SU-DHL-6 (cell line): ENCODE measurements around the gene ZNF568.

Source experiments
- H2AFZ ChIP-seq: fragments of 200-600 bp; sonication (generic); 2 replicates; pipeline ENCODE4 v1.6.1; 2014; ENCODE audit warnings: low read depth, mild to moderate bottlenecking, moderate library complexity, mixed read lengths, antibody characterized with exemption, low read length; ENCODE audit not compliant: severe bottlenecking
- H3F3A ChIP-seq: fragments of 200-600 bp; shearing (Covaris generic); 2 replicates; pipeline ENCODE4 v1.6.0; 2016; ENCODE audit warnings: antibody characterized with exemption, mild to moderate bottlenecking; ENCODE audit not compliant: insufficient read depth
- H3K27ac ChIP-seq: fragments of 200-600 bp; sonication (generic); 2 replicates; pipeline ENCODE4 v1.5.1; 2016; ENCODE audit warnings: low read depth, mild to moderate bottlenecking, low read length, moderate library complexity, mixed read lengths
- H3K27me3 ChIP-seq: fragments of 200-600 bp; sonication (generic), shearing (Covaris generic); 2 replicates; pipeline ENCODE4 v1.6.0; 2014; ENCODE audit warnings: mild to moderate bottlenecking, low read length
- H3K36me3 ChIP-seq: fragments of 200-600 bp; sonication (generic); 2 replicates; pipeline ENCODE4 v1.6.1; 2014; ENCODE audit warnings: mild to moderate bottlenecking, low read length, mixed read lengths
- H3K4me2 ChIP-seq: fragments of 300-600, 200-600 bp; shearing (Covaris generic), sonication (generic); 2 replicates; pipeline ENCODE4 v1.6.0; 2014; ENCODE audit warnings: low read length, low read depth, mild to moderate bottlenecking; ENCODE audit not compliant: poor library complexity, severe bottlenecking
- H3K4me3 ChIP-seq: fragments of 200-600 bp; sonication (generic); 2 replicates; pipeline ENCODE4 v1.5.1; 2014; ENCODE audit warnings: antibody characterized with exemption, low read length, mild to moderate bottlenecking, mixed read lengths; ENCODE audit not compliant: insufficient read depth, poor library complexity, severe bottlenecking
- H3K79me2 ChIP-seq: fragments of 200-600 bp; sonication (generic); 2 replicates; pipeline ENCODE4 v1.6.1; 2014; ENCODE audit warnings: mild to moderate bottlenecking, low read length, moderate library complexity; ENCODE audit not compliant: insufficient read depth
- H3K9ac ChIP-seq: fragments of 200-600 bp; sonication (generic); 2 replicates; pipeline ENCODE4 v1.7.0; 2014; ENCODE audit warnings: mild to moderate bottlenecking, low read length
- H3K9me2 ChIP-seq: fragments of 200-600 bp; sonication (generic); replicated peaks from 2 replicates; pipeline ENCODE4 v1.6.1; 2014; ENCODE audit warnings: low read length; ENCODE audit not compliant: insufficient read depth
- H3K9me3 ChIP-seq: fragments of 200-600 bp; sonication (generic); 2 replicates; pipeline ENCODE4 v1.6.1; 2014; ENCODE audit warnings: low read length, mixed read lengths; ENCODE audit not compliant: insufficient read depth
- H4K20me1 ChIP-seq: fragments of 200-600 bp; sonication (generic); 2 replicates; pipeline ENCODE4 v1.6.1; 2014; ENCODE audit warnings: low read depth, mild to moderate bottlenecking, antibody characterized with exemption, low read length, moderate library complexity, mixed read lengths
- CTCF ChIP-seq: fragments of 200-600 bp; sonication (generic); IDR thresholded peaks from one replicate; pipeline ENCODE4 v1.5.1; 2017; ENCODE audit warnings: antibody characterized with exemption, mild to moderate bottlenecking, low read length, moderate library complexity; ENCODE audit not compliant: insufficient read depth, poor library complexity, severe bottlenecking
- EZH2phosphoT487 ChIP-seq: fragments of 200-600 bp; sonication (generic), shearing (Covaris generic); conservative IDR thresholded peaks from 2 replicates; pipeline ENCODE4 v1.6.1; 2018; ENCODE audit warnings: mild to moderate bottlenecking, antibody characterized with exemption, low read length, moderate library complexity, mixed read lengths

The ZNF568 gene

GRCh38 chr19:37009871-37010270 is 93.7 kb downstream of the ZNF568 start:
- TF ChIP-seq CTCF = no peak
- TF ChIP-seq EZH2phosphoT487 = no peak
- Histone ChIP-seq H3K27me3 (no peaks in the 10 kb centered on the region), H3K79me2 (no peaks in the 10 kb centered on the region), H3K9me3 (0 out of 2 replicates have a peak, but pooled peaks cover 4% of the 10 kb centered on the region), H2AFZ (no peak overlapping the region), H3K27ac (no peak overlapping the region), H3F3A (no peaks in the 10 kb centered on the region), H3K36me3 (no peaks in the 10 kb centered on the region), H3K4me3 (no peak overlapping the region), H3K9me2 (no peaks in the 10 kb centered on the region), H4K20me1 (no peaks in the 10 kb centered on the region), H3K4me2 (no peak overlapping the region), H3K9ac (no peak overlapping the region)

- Histone ChIP-seq H3K9ac (no peak overlapping the region), H3F3A (no peaks in the 10 kb centered on the region), H3K79me2 (no peaks in the 10 kb centered on the region), H3K36me3 (no peaks in the 10 kb centered on the region), H4K20me1 (no peaks in the 10 kb centered on the region), H3K27ac (no peak overlapping the region), H3K9me2 (no peaks in the 10 kb centered on the region), H3K27me3 (no peaks in the 10 kb centered on the region), H3K4me3 (no peak overlapping the region), H2AFZ (no peak overlapping the region), H3K4me2 (no peak overlapping the region), H3K9me3 (0 out of 2 replicates have a peak, but pooled peaks cover 4% of the 10 kb centered on the region)
- TF ChIP-seq CTCF (no peak), EZH2phosphoT487 (no peak)
Observed at GRCh38 chr19:37012093-37012745, 96.1 kb downstream of the ZNF568 start.

GRCh38 chr19:37014456-37014855 is 98.3 kb downstream of the ZNF568 start:
- no peaks in the 10 kb centered on the region for H3K36me3 ChIP-seq
- no peaks in the 10 kb centered on the region for H4K20me1 ChIP-seq
- TF ChIP-seq EZH2phosphoT487 (no peak), CTCF (no peak)
- H3K9me2 ChIP-seq = no peaks in the 10 kb centered on the region
- H3K9me3 ChIP-seq = 0 out of 2 replicates have a peak, but pooled peaks cover 4% of the 10 kb centered on the region
- no peak overlapping the region for H3K4me2 ChIP-seq
- H3K4me3 ChIP-seq = no peak overlapping the region
- no peak overlapping the region for H2AFZ ChIP-seq
- no peak overlapping the region for H3K27ac ChIP-seq
- H3K79me2 ChIP-seq = no peaks in the 10 kb centered on the region
- no peaks in the 10 kb centered on the region for H3F3A ChIP-seq
- H3K9ac ChIP-seq = no peak overlapping the region
- H3K27me3 ChIP-seq = no peaks in the 10 kb centered on the region
